GM06990 (cell line): ENCODE measurements around the gene KAT14.
"Not testable (repeated sequence)": the region's sequence is repeated elsewhere in the genome, so short reads cannot be mapped to it uniquely, and the experiment has no call there.

Experiments
- DNase-seq: peaks from one replicate; pipeline ENCODE4 v3.0.0-alpha.2; 2011; ENCODE audit not compliant: insufficient read length; ENCODE audit errors: extremely low read depth
- H3K27me3 ChIP-seq: replicated peaks from 2 replicates; pipeline ENCODE4 v1.6.0; 2011; ENCODE audit warnings: low read length; ENCODE audit not compliant: control insufficient read depth, insufficient read depth
- H3K36me3 ChIP-seq: 2 replicates; pipeline ENCODE4 v1.5.1; 2011; ENCODE audit warnings: low read length; ENCODE audit not compliant: control insufficient read depth, insufficient read depth
- H3K4me3 ChIP-seq: replicated peaks from 2 replicates; pipeline ENCODE4 v1.5.1; 2011; ENCODE audit warnings: low read depth, mild to moderate bottlenecking, control low read depth, low read length
- TF ChIP-seq, protein P1 (sequence below): IDR thresholded peaks from 2 replicates; pipeline ENCODE4 v1.5.1; 2011; ENCODE audit warnings: low read length, control low read depth, mild to moderate bottlenecking, inconsistent platforms; ENCODE audit not compliant: insufficient read depth, poor library complexity, severe bottlenecking

Gene KAT14

DNA sequence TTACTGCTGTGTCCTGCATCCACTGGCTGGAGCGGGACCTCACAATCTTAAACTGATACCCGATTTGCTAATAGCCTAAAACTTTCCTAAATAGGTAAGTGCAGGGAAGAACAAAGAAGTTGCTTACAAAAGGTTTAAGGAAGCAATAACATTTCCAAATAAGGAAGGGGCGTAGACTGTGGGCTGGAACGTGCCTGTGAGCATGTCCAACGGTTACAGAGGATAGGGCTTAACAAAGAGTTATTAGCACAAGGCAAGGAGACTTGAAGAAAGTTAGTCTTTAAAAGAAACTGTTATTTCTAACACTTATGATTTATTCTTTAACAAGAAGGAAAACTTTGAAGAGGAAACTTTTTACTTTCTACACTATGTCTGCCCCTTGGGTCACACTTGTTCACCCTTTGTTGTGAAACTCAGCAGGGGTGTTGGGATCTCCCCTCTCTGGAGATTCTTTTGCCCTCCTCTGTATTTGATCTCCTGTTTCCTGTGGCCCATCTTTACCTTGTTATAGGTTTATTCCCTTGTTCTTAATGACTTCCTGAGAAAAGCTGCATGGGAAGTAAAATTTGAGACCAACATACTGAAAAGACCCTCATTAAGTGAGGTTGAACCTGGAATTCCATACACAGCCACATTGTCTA, 28.7 kb downstream of the KAT14 start:
- Histone ChIP-seq H3K36me3 (peaks cover 7% of the 10 kb centered on the region), H3K4me3 (no peak overlapping the region), H3K27me3 (no peaks in the 10 kb centered on the region)
- no peak for DNase-seq
- TF ChIP-seq, protein P1, sequence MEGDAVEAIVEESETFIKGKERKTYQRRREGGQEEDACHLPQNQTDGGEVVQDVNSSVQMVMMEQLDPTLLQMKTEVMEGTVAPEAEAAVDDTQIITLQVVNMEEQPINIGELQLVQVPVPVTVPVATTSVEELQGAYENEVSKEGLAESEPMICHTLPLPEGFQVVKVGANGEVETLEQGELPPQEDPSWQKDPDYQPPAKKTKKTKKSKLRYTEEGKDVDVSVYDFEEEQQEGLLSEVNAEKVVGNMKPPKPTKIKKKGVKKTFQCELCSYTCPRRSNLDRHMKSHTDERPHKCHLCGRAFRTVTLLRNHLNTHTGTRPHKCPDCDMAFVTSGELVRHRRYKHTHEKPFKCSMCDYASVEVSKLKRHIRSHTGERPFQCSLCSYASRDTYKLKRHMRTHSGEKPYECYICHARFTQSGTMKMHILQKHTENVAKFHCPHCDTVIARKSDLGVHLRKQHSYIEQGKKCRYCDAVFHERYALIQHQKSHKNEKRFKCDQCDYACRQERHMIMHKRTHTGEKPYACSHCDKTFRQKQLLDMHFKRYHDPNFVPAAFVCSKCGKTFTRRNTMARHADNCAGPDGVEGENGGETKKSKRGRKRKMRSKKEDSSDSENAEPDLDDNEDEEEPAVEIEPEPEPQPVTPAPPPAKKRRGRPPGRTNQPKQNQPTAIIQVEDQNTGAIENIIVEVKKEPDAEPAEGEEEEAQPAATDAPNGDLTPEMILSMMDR: no peak

DNA sequence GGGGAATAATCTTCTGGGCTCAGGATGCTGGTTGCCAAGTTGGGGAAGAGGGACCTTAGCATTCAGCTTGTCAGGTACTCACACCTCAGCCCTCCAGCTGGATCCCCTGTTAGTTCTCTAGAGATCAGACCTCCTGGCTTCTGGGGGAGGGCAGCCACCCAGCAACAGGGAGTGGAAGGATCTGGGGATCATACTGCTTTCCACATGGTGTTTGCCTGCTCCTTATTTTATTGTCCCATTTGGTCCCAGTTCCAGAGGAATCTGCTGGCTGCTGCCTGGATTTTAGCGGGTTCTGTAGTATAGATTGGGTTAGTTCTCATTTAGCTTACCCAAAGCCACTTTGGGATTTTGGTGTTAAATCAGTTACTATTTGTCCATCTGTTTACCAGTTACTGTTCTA, 29.3 kb downstream of the KAT14 start:
- DNase-seq: no peak
- Histone ChIP-seq H3K27me3 (no peaks in the 10 kb centered on the region), H3K36me3 (peaks cover 6% of the 10 kb centered on the region), H3K4me3 (no peak overlapping the region)
- TF ChIP-seq, protein P1: no peak

DNA sequence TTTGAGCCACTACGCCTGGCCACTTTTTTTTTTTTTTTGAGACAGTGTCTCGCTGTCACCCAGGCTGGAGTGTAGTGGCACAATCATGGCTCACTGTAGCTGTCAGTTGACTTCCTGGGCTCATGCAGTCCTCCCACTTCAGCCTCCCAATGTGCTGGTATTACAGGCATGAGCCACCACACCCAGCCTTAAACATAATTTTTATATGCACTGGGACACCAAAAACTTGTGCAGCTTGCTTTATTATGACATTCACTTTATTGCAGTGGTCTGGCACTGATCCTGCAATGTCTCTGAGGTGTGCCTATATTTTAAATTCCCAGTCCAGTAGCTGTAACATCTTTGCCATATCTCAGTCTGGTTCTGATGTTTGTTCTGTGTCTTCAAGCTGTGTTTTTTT, 34.7 kb downstream of the KAT14 start:
- H3K27me3 ChIP-seq: no peaks in the 10 kb centered on the region
- no peak for DNase-seq
- TF ChIP-seq, protein P1: no peak
- H3K4me3 ChIP-seq: no peak overlapping the region
- H3K36me3 ChIP-seq: peaks cover 4% of the 10 kb centered on the region

DNA sequence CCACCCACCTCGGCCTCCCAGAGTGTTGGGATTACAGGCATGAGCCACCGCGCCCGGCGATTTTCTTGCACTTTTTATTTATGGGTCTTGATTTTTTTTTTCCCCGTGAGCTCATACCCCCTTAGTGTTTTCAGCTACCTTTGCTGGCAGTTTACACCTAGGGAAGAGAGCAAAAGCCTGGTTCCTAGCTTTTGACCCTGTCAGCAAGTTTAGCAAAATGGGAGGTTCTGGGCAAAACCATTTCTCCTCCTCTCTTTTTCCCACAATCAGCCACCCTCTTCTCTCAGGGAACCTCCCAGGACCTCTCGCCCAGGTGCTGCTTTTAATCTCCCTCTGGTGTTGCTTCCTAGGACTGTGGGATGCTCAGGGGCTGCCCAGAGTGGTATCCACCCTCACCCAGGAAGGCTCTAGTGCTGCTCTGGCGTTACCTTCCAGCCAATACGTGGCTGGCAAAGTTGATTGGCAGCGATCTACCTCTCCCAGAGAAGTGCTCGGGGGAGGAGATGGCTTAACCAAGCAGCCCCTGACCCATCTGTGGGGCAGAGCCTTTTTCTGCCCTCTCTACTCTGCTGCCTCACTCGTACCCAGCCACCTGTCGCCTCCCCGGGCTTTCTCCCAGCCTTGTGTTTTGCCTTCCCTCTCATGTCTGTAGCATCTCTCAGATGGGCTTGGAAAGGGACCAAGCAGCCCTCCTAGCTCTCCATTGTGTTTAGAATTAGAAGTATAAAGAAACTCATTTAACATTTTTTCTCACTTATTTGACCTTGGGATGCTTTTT, 37.4 kb downstream of the KAT14 start:
- Histone ChIP-seq H3K27me3 (no peaks in the 10 kb centered on the region), H3K4me3 (no peak overlapping the region), H3K36me3 (peaks cover 4% of the 10 kb centered on the region)
- no peak for DNase-seq
- TF ChIP-seq, protein P1: no peak

DNA sequence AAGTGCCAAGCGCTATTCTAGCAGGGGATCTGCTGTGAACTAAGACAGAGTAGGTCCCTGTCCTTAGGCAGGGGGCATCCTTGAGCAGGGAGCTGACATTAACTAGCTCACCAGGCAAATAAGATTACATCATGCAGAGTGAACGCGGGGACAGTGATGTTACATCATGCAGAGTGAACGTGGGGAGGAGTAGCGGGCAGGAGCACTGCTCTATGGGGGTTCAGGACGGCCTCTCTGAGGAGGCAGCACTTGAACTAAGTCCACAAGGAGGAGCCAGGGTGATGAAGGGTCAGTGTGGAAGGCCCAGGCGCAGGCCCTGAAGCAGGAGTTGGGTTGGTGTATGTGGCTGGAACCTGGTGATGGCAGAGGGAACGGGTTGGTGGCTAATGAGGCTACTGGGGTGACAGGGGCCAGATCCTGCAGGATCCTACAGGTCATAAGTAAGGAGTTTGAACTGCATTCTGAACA, 38.7 kb downstream of the KAT14 start:
- no peak for DNase-seq
- H3K27me3 ChIP-seq: no peaks in the 10 kb centered on the region
- TF ChIP-seq, protein P1: no peak
- no peak overlapping the region for H3K4me3 ChIP-seq
- peaks cover 4% of the 10 kb centered on the region for H3K36me3 ChIP-seq

DNA sequence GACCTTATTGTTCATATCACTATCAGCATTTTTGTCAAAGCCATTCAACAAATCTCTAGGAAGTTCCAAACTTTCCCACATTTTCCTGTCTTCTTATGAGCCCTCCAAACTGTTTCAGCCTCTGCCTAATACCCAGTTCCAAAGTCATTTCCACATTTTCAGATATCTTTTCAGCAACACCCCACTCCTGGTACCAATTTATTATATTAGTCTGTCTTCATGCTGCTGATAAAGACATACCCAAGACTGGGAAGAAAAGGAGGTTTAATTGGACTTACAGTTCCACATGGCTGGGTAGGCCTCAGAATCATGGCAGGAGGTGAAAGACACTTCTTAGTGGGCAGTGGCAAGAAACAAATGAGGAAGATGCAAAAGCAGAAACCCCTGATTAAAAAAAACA, 42.7 kb downstream of the KAT14 start:
- DNase-seq, H3K27me3 ChIP-seq, H3K36me3 ChIP-seq, H3K4me3 ChIP-seq: not testable (repeated sequence)
